ENCODE results near the gene PIK3R5.
A peak's percentile ranks its signal among the peaks of the same experiment; 100 is the strongest.
"Not testable (repeated sequence)": the region's sequence is repeated elsewhere in the genome, so short reads cannot be mapped to it uniquely, and the experiment has no call there.

The PIK3R5 gene

GRCh38 chr17:8984225-8984624 is 18.7 kb upstream of the PIK3R5 start:
- not testable (repeated sequence) for DNase-seq

- DNase-seq, result no peak
Measured at GRCh38 chr17:8981443-8981842, 15.9 kb upstream of the PIK3R5 start.

- DNase-seq, result no peak
Measured at GRCh38 chr17:8979715-8980114, 14.2 kb upstream of the PIK3R5 start.

- peak; percentile 46 for DNase-seq
Measured at GRCh38 chr17:8976638-8977037, 11.1 kb upstream of the PIK3R5 start.

GRCh38 chr17:8975091-8975725 is 9.7 kb upstream of the PIK3R5 start:
- DNase-seq, result no peak

- DNase-seq, result no peak
Measured at GRCh38 chr17:8969901-8970300, 4.4 kb upstream of the PIK3R5 start.

GRCh38 chr17:8968503-8968902 is 3.0 kb upstream of the PIK3R5 start:
- DNase-seq, result no peak

- DNase-seq, result no peak
Measured at GRCh38 chr17:8967861-8968260, 2.4 kb upstream of the PIK3R5 start.

- no peak for DNase-seq
Measured at GRCh38 chr17:8966926-8967325, 1.4 kb upstream of the PIK3R5 start.

- peak; percentile 9 for DNase-seq
Measured at GRCh38 chr17:8964801-8965393, 610 bp downstream of the PIK3R5 start.

GRCh38 chr17:8963647-8964258 is 1.8 kb downstream of the PIK3R5 start:
- no peak for DNase-seq

GRCh38 chr17:8963014-8963413 is 2.5 kb downstream of the PIK3R5 start:
- DNase-seq, result no peak

GRCh38 chr17:8961829-8962228 is 3.7 kb downstream of the PIK3R5 start:
- no peak for DNase-seq

- DNase-seq, result no peak
Measured at GRCh38 chr17:8960325-8961140, 5.0 kb downstream of the PIK3R5 start.

- DNase-seq, result no peak
Measured at GRCh38 chr17:8959312-8959918, 6.1 kb downstream of the PIK3R5 start.

- no peak for DNase-seq
Measured at GRCh38 chr17:8957721-8958120, 7.8 kb downstream of the PIK3R5 start.

- DNase-seq, result no peak
Measured at GRCh38 chr17:8956465-8956902, 9.0 kb downstream of the PIK3R5 start.

GRCh38 chr17:8955021-8955959 is 10.2 kb downstream of the PIK3R5 start:
- no peak for DNase-seq

GRCh38 chr17:8954339-8954738 is 11.2 kb downstream of the PIK3R5 start:
- no peak for DNase-seq

- no peak for DNase-seq
Measured at GRCh38 chr17:8953156-8953885, 12.2 kb downstream of the PIK3R5 start.

GRCh38 chr17:8952191-8952590 is 13.3 kb downstream of the PIK3R5 start:
- DNase-seq, result no peak

Measured in NCI-H146 (cell line).